Endodermal cell (in vitro differentiated cells): Measurements from ENCODE around the gene NUCB2. TPM values are rescaled to one million over a fixed set of nuclear protein-coding genes. Genes with fewer than 3 reads are reported as not detected.

ENCODE experiments used
- DNase-seq: peaks from one replicate; pipeline ENCODE4 v3.0.0-alpha.2; 2017
- H3K27ac ChIP-seq: 2 replicates; pipeline ENCODE4 v1.5.1; 2013; ENCODE audit warnings: mild to moderate bottlenecking, low read depth, low read length, moderate library complexity
- H3K27me3 ChIP-seq: 2 replicates; pipeline ENCODE4 v1.6.1; 2013; ENCODE audit warnings: mild to moderate bottlenecking, low read length, moderate library complexity; ENCODE audit not compliant: insufficient read depth, control insufficient read depth, poor library complexity, severe bottlenecking
- H3K36me3 ChIP-seq: 2 replicates; pipeline ENCODE4 v1.7.0; 2013; ENCODE audit warnings: mild to moderate bottlenecking, low read length, moderate library complexity; ENCODE audit not compliant: control insufficient read depth, insufficient read depth
- H3K4me1 ChIP-seq: one replicate; pipeline ENCODE4 v1.7.0; 2013; ENCODE audit warnings: low read length; ENCODE audit not compliant: control insufficient read depth, insufficient read depth
- H3K4me3 ChIP-seq: 2 replicates; pipeline ENCODE4 v1.5.1; 2013; ENCODE audit warnings: mild to moderate bottlenecking, low read length, moderate library complexity
- H3K9ac ChIP-seq: 2 replicates; pipeline ENCODE4 v1.6.1; 2013; ENCODE audit warnings: mild to moderate bottlenecking, low read length, moderate library complexity; ENCODE audit not compliant: poor library complexity, severe bottlenecking; ENCODE audit errors: extremely low read depth
- H3K9me3 ChIP-seq: 2 replicates; pipeline ENCODE4 v1.6.1; 2013; ENCODE audit warnings: mild to moderate bottlenecking, low read length, moderate library complexity; ENCODE audit not compliant: control insufficient read depth
- H3K27ac Mint-ChIP-seq: 2 replicates; pipeline ENCODE4 v1.8.0; 2020; ENCODE audit warnings: mixed read lengths
- H3K27me3 Mint-ChIP-seq: 2 replicates; pipeline ENCODE4 v1.8.0; 2021; ENCODE audit warnings: mild to moderate bottlenecking, mixed read lengths; ENCODE audit not compliant: insufficient read depth
- H3K36me3 Mint-ChIP-seq: 2 replicates; pipeline ENCODE4 v1.8.0; 2020; ENCODE audit warnings: low read depth, mixed read lengths
- H3K4me1 Mint-ChIP-seq: 2 replicates; pipeline ENCODE4 v1.8.0; 2020; ENCODE audit warnings: mixed read lengths
- H3K4me3 Mint-ChIP-seq: 2 replicates; pipeline ENCODE4 v1.8.0; 2020; ENCODE audit warnings: mild to moderate bottlenecking, moderate library complexity, mixed read lengths
- H3K9me3 Mint-ChIP-seq: 2 replicates; pipeline ENCODE4 v1.8.0; 2020; ENCODE audit warnings: mild to moderate bottlenecking, mixed read lengths
- WGBS, 2 experiments: methylation state at CpG; one replicate each; pipeline versions ENCODE4 v1.1.5 to v1.1.7; 2013; ENCODE audit warnings: missing lambda C conversion rate in 2 of 2, mixed read lengths in 1 of 2; ENCODE audit not compliant: insufficient coverage in 1 of 2, insufficient read length in 1 of 2; 5-methylcytosine and 5-hydroxymethylcytosine counted together
- total RNA-seq, 2 donors: library from RNA; stranded (reverse); fragmentation: NEBNext Ultra II Directional in 1 of 2; extraction: Animal tissue kit (Norgen Biotek cat#: 25700) in 1 of 2; gene quantifications; 2 replicates in 1 of 2; 3 replicates in 1 of 2; pipeline ENCODE4 v1.2.1, GENCODE V29; 2021
- TF ChIP-seq, protein P1 (sequence below): fragments of 200-600 bp; sonication (generic); conservative IDR thresholded peaks from 2 replicates; pipeline ENCODE4 v1.5.0; 2021; ENCODE audit warnings: antibody characterized with exemption, mild to moderate bottlenecking

NUCB2 gene
- total RNA-seq, 2 donors from 2014 or later = 52.4 to 64.6 TPM

GRCh38 chr11:17313349-17314231 lies 37.1 kb downstream of the NUCB2 start:
- no peak overlapping the region for H3K27ac Mint-ChIP-seq
- Histone ChIP-seq H3K36me3 (peaks cover 22% of the 10 kb centered on the region), H3K9ac (no peak overlapping the region), H3K27ac (no peak overlapping the region), H3K27me3 (no peaks in the 10 kb centered on the region), H3K4me3 (no peak overlapping the region), H3K9me3 (no peaks in the 10 kb centered on the region), H3K4me1 (no peaks in the 10 kb centered on the region)
- H3K27me3 Mint-ChIP-seq = no peaks in the 10 kb centered on the region
- no peak overlapping the region for H3K4me3 Mint-ChIP-seq
- H3K4me1 Mint-ChIP-seq = no peaks in the 10 kb centered on the region
- H3K9me3 Mint-ChIP-seq = no peaks in the 10 kb centered on the region
- no peak for DNase-seq
- TF ChIP-seq, protein P1, sequence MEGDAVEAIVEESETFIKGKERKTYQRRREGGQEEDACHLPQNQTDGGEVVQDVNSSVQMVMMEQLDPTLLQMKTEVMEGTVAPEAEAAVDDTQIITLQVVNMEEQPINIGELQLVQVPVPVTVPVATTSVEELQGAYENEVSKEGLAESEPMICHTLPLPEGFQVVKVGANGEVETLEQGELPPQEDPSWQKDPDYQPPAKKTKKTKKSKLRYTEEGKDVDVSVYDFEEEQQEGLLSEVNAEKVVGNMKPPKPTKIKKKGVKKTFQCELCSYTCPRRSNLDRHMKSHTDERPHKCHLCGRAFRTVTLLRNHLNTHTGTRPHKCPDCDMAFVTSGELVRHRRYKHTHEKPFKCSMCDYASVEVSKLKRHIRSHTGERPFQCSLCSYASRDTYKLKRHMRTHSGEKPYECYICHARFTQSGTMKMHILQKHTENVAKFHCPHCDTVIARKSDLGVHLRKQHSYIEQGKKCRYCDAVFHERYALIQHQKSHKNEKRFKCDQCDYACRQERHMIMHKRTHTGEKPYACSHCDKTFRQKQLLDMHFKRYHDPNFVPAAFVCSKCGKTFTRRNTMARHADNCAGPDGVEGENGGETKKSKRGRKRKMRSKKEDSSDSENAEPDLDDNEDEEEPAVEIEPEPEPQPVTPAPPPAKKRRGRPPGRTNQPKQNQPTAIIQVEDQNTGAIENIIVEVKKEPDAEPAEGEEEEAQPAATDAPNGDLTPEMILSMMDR = no peak
- WGBS, 2 experiments = 90 to 91% methylated on average over 5 to 8 of the region's 8 CpGs
- H3K36me3 Mint-ChIP-seq = peaks cover 9% of the 10 kb centered on the region

- no peaks in the 10 kb centered on the region for H3K4me1 Mint-ChIP-seq
- H3K27me3 Mint-ChIP-seq = no peaks in the 10 kb centered on the region
- H3K27ac ChIP-seq = no peak overlapping the region
- TF ChIP-seq, protein P1 = no peak
- H3K36me3 Mint-ChIP-seq = peaks cover 9% of the 10 kb centered on the region
- H3K4me3 Mint-ChIP-seq = no peak overlapping the region
- 85 to 86% methylated on average over 1 of the region's 1 CpG for WGBS, 2 experiments
- no peak overlapping the region for H3K27ac Mint-ChIP-seq
- H3K9me3 ChIP-seq = no peaks in the 10 kb centered on the region
- no peaks in the 10 kb centered on the region for H3K9me3 Mint-ChIP-seq
- peaks cover 22% of the 10 kb centered on the region for H3K36me3 ChIP-seq
- H3K4me1 ChIP-seq = no peaks in the 10 kb centered on the region
- H3K9ac ChIP-seq = no peak overlapping the region
- no peak for DNase-seq
- H3K27me3 ChIP-seq = no peaks in the 10 kb centered on the region
- H3K4me3 ChIP-seq = no peak overlapping the region
Observed at GRCh38 chr11:17314232-17314547, 37.7 kb downstream of the NUCB2 start.

- Histone ChIP-seq H3K4me3 (no peak overlapping the region), H3K27ac (no peak overlapping the region), H3K27me3 (no peaks in the 10 kb centered on the region), H3K9ac (no peak overlapping the region), H3K9me3 (no peaks in the 10 kb centered on the region), H3K4me1 (no peaks in the 10 kb centered on the region), H3K36me3 (peaks cover 14% of the 10 kb centered on the region)
- no CpG with 5 or more reads among the region's 1 CpG for WGBS, 2 experiments
- TF ChIP-seq, protein P1 = no peak
- Mint-ChIP-seq H3K27ac (no peak overlapping the region), H3K4me1 (no peaks in the 10 kb centered on the region), H3K4me3 (no peak overlapping the region), H3K27me3 (no peaks in the 10 kb centered on the region), H3K36me3 (peaks cover 13% of the 10 kb centered on the region), H3K9me3 (peaks cover 2% of the 10 kb centered on the region)
- DNase-seq = no peak
Observed at GRCh38 chr11:17314904-17315426, 38.4 kb downstream of the NUCB2 start.
